Endometrial microvascular endothelial cells (primary cell): ENCODE results near the gene ZFAND2B. TPM values are rescaled to one million over a fixed set of nuclear protein-coding genes. Genes with fewer than 3 reads are reported as not detected.

Experiments
- in situ Hi-C: cut with HindIII; loops from 2 replicates; pipeline ENCODE4 v1.10.0; 2017; ENCODE audit warnings: low sequenced_read_pairs, low pct_unique_long_range_greater_than_20kb; ENCODE audit errors: inconsistent ontology term
- total RNA-seq: library from RNA; depleted of rRNA; stranded (reverse); fragments of >200 nt; gene quantifications from one replicate; pipeline ENCODE4 v1.2.3, GENCODE V29; 2015; ENCODE audit errors: inconsistent ontology term

ZFAND2B gene, protein sequence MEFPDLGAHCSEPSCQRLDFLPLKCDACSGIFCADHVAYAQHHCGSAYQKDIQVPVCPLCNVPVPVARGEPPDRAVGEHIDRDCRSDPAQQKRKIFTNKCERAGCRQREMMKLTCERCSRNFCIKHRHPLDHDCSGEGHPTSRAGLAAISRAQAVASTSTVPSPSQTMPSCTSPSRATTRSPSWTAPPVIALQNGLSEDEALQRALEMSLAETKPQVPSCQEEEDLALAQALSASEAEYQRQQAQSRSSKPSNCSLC
- total RNA-seq = 24.1 TPM

DNA sequence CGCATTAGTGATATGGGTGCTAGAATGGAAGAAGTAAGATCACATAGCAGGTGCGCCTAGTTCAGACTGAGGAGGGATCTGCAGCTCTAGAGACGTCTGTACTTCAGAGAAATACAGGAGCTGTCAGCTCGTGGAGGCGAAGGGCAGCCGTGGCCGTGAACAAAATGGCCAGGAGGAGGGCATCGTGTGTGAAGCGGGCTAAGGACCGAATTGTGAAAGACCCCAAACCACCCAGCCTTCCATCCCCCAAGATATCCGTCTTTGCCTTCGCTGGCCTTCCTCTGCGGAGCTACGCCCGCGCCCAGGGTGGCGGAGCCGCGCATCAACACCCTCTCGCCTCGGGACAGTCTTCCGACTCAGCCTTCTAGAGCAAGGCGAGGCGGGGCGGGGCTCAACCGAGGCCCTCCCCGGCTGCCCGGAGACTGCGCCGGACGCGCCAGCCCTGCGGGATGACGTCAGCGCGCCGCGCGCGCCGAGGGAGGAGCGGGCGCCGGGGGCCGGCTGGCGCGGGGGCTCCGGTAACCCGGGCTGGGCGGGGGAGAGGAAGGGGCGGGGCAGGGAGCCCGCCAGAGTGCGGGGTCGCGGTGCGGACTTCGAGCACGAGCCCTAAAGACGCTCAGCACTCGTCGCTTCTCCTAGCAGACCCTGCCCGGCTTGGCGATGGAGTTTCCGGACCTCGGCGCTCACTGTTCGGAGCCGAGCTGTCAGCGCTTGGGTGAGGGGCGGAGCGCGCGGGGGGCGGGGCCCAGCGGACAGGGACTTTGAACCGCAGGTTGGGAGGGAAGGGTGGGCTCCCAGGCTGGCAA lies at the start of gene ZFAND2B:
Gene ZFAND2B (plus strand): TSS at position 455 of the 806 bp plus-strand sequence. CDS start 206 bp downstream, at position 661.
- in situ Hi-C loops = no loop called here

DNA sequence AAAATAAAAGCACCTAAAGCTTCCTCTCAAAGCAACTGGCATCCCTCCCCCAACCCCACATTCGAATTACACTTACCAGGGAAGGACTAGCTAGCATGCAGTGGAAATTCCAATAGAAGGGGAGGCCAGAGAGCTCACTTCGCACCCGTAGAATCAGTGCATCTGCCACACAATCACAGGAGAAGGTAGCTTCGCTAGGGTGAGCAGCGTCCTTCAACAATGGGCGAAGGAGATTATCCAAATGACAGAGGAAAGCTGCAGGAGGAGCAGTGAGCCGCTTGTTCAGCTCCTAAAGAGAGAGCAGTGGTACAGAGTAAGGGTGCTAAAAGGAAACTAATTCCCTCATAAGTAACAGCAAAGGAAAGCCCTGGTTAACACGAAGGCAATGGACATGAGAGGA lies 49.2 kb upstream of the ZFAND2B start:
- in situ Hi-C loops = no loop called here

DNA sequence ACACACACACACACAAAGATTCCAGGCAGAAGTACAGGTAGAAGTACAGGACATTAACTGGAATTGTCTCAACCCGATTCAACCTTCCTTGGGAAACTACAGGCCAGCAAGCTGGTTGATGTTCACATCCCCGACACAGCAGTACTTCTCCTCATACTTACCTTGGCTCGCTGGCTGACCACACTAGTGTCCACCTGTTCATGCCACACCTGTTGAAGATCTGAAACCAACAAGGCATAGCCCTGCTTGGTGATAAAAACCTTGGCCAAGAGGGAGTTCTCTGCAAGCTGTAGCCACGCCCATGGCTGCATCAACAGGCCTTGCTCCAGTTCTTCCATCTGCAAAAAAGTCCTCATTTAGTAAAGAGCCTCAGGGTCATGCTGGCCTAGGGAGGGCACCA lies 48.6 kb upstream of the ZFAND2B start:
- in situ Hi-C loops = no loop called here

DNA sequence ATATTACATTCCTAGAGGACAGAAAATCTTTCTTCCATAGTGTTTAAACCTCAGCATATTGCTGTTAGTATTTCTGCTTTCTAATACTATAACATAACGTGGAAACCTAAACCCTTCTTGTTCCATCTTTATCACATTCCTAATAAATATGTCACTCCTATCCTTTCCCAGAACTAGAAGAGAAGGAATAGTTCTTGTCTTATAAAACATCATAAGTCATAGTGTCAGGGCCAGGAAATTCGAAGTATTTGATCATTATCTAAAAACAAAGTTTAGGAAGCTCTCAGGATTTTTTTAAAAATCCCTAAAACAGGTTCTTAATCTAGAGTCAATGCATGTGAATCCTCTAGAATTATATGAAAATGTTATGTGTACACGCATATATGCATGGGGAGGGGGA lies 48.0 kb upstream of the ZFAND2B start:
- in situ Hi-C loops = no loop called here

DNA sequence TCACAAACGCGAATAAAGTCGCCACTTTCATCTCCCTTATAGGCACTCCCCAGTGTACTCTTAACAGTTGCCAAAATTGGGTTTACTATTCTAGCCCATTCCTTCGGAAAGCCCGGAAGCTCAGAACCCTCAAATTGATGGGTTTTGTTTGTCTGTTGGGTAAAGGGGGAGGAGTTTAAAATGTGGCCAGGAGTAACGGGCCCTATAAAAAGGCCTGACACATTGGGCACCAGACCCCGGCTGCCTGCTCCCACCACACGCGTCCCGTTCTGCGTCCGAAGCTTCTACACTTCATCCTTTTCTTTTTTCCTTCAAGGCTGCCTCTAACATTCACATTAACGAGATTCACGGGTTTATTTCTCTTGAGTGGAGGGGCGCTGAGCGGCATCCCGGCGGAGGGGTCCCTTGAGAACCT lies 46.8 kb upstream of the ZFAND2B start:
- in situ Hi-C loops = no loop called here

DNA sequence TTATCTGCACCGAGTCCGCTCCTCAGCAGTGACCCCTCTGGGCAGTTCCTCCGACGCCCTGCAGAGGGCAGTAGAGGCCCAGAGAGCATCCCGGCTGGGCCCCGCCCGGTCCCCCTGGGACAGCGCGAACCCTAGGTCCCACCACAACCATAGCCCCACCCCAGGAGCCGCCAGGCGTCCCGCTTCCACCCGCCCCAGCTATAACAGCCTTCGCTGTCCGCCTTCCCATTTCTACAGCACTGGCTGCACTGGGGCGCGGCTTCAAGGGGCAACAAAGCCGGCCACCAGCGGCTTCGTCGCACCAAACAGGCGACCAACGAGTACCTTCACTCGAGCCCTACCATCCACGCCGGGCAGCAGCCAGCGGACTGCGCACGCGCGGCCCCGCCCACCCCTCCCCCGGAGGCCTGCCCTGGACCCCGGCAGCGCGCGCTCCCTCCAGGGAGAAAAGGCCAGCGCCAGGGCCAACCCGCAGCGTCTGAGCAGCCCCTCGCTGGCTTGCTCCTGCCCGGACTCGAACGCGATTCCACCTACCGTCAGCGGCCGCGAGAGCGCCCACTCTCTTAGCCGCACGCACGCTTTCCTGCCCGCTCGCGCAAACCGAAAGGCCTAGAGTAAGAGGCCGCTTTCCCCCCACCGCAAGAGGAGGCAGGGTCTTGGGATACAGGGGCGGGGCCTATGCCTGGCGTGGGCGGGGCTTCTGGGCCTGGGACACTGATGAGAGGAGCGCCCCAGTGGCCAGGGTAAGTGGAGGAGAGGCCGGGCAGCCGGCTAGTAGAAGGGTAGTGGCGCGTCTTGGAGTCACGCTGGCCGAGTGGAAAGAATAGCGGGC lies 46.2 kb upstream of the ZFAND2B start, which contains the start of gene NHEJ1:
Gene NHEJ1 (minus strand): TSS at position 630 of the 832 bp plus-strand sequence. CDS start 2,453 bp downstream, outside the sequence.
- in situ Hi-C loops = no loop called here

DNA sequence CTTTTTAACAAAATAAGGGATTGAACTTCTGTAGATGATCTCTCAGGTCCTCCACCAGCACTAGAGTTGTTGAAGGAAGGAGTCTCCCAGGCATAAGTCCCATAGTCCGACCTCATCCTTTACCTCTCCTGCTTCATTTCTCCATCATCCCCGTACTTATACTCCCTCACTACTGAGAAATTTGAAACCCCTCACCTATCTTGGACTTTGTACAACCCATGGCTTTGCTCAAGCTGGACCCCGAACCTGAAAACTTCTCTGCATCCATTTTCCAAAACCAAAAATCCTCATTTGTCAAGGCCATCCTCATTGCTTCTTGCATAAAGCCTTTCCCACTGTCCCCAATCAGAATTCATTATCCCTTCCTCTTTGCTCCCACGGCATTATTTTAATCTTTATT lies 45.5 kb upstream of the ZFAND2B start:
- in situ Hi-C loops = no loop called here

DNA sequence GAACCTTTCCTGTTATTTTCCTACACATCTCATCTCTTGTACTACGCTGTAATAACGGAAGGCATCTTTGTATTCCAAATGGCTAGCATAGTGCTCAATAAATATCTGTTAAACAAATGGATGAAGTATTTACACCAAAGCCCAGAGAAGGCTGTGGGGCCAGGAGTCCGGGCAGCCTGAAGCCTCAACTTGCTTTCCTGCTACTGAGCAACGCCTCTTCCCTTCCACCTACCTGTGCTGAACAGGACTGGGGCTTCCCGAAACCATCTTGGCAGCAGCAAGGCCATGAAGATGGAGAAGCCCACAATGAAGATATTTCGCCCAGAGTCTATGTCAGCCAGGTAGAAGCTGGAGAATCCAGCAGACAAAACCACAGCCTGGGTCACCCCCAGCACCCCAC lies 43.4 kb upstream of the ZFAND2B start:
- in situ Hi-C loops = no loop called here

DNA sequence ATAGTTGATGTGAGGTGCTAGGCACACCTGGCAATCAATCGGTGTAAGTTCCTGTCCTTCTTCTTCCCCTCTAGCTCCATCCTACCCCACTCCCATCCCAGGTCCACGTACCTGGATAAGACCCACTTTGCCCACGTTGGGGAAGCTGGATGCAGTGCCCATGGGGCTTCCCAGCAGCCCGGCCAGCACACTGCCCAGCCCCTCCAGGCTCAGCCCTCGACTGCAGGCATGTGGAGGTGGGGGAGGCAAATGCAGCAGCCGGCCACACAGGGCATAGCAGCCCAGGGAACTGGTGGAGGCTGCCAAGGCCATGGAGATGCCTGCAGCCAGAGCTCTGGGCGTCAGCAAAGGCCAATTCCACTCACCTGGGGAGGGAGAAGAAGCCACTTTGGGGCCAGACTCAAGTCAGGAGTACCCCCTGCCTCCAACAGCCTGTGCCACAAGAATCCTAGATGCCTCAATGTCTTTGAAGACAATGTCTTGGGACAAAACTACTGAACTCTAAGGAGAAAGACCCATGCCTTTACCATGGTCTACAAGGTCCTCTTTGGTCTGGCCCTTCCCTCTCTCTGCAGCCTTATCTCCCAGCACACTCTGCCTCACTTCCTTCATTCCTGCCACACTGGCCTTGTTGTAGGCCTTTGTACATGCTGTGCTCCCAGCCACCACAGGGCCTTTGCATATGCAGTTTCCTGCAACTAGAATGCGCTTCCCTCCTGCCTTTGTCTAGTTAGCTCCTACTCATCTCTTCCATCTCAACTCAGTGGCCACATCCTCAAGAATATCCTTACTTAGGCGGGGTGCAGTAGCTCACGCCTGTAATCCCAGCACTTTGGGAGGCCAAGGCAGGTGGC lies 41.3 kb upstream of the ZFAND2B start:
- in situ Hi-C loops = no loop called here

DNA sequence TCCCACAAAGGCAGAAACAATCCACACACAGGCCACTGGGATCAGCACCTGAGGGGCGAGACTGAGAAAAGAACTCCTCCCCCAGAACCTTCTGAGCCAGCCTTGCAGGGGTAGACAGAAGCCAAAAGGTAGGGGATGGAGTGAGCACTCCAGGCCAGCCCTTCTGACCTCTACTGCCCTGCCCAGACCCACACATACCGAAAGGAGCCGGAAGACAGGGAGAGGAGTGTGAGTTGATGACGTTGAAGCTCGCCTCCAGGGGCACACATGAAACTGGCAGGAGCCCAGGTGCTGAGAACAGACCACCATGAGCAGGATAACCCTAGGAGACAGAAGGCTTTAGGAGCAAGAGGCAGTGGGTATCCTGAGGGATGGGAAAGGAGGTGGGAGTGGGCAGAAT lies 38.6 kb upstream of the ZFAND2B start:
- in situ Hi-C loops = no loop called here

DNA sequence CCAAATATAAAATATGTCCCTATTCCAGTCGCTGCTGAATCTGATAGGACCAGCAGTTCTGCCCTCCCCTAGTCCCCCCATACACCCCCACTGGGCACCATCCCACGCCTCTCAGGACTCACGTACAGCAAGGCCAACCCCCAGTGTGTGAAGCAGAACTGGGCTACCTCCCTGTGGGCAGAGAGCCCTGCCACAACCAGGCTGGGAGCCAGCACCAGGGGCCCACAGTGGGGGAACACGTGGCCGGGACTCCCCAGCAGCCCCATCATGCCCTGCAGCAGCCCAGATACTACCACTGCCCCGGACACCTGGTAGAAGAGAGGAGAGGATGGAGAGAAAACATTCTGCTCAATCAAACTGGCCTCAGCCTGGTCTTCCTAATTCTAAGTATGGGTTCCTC lies 38.1 kb upstream of the ZFAND2B start:
- in situ Hi-C loops = no loop called here

DNA sequence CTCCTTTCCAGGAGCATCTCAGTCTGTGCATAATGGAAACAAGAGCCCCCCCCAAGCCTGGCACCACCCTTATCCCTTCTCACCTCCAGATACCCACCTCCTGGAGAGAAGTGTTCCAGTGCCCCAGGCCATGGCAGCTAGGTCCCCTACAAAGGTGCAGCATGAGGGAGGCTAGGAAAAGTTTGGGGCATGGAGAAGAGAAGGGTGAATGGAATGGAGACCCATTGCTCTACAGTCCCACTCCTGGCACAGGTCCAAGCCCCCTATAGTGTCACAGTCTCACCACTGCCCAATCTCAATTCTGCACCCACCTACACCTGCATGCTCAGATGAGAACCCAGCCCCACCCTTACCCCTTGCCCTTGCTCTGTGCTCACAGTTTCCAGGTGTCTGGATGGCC lies 37.6 kb upstream of the ZFAND2B start:
- in situ Hi-C loops = no loop called here

DNA sequence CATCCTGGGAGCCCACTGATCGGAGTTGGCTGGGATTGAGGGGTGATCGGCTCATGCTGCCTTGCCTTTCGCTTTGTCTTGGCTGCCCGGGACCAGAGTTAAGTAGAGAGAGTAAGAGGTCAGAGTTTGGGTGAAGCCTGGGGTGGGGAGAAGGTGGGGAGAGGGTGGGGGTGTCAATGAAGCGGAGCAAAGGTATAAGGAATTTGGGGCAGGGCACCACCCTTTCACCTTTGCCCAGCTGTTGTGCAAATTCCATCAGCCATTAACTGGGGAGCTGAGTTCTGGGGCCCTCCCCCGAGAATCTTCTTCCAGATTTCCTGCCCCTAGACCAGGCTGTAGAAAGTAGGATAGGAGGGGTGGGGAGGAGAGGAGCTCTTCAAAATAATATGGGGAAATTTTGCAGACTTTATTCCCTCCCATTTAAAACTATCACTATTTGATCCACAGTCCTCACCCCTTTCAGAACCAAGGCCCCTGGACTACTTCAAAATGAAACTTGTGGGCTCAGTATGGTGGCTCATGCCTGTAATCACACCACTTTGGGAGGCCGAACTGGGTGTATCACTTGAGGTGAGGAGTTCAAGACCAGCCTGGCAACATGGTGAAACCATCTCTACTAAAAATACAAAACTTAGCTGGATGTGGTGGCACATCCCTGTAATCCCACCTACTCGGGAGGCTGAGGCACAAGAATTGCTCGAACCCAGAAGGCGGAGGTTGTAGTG lies 36.5 kb upstream of the ZFAND2B start, which contains the start of gene SLC23A3:
Gene SLC23A3 (minus strand): TSS at position 100 of the 725 bp plus-strand sequence. CDS start 45 bp downstream, at position 55.
- in situ Hi-C loops = no loop called here

DNA sequence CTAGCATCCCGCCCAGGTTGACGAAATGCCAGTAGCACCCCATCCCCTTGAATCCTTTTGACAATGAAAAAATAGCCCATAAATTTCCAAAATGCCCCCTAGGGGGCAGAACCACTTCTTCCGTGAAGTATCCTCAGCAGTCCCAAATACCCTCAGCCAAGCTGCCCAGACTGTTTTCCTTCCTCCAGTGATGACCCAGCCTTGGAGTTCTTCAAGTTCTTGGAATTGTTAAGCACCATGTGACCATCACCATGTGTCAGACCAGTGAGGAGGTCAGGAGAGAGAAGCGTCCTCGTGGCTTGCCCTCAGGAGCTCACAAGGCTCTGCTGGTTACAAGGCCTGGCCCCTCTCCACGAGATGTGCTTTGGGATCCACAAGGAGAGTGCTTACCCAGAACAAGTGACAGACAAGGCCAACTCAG lies 35.3 kb upstream of the ZFAND2B start:
- in situ Hi-C loops = no loop called here

DNA sequence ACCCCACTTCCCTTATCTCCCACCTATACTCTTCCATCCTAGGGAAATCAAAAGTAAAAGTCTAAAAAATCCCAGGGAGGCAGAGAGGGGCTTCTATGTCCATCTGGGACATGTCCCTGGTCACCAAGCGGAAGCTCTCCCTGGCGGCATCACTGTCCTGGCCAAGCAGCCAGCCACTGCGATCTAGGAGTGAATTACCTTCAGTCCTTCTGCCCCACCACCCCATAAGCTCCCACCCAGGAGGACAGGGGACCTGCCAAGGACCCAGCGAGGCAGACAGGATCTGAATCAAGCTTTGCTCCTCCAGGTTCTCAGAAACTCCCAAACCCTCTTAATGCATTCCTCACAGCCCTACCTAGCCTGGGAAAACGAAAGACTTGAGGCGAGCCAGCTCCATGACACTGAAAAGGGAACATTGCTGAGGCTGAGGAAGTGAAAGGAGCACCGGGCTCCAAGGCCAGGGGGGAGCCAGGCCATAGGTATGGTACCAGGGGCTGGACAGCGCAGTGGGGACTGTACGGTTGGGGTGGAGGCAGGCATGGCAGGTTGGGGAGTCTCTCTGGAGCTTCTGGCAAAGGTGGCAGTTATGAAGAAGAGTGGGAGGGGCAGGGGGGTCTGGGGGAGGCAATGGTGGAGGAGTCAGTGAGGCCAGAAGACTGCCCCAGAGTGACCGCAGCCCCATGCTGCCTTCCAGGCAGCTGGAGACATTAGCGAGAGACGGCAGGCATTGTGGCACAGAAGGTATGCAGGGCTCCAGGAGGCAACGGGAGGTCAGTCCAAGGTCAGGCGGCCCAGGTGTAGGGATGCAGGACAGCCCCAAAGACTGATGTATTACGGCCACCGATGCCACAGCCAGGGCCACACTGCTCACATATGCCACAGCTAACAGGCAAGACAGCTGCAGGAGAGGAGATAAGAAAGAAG lies 34.1 kb upstream of the ZFAND2B start:
- in situ Hi-C loops = no loop called here

DNA sequence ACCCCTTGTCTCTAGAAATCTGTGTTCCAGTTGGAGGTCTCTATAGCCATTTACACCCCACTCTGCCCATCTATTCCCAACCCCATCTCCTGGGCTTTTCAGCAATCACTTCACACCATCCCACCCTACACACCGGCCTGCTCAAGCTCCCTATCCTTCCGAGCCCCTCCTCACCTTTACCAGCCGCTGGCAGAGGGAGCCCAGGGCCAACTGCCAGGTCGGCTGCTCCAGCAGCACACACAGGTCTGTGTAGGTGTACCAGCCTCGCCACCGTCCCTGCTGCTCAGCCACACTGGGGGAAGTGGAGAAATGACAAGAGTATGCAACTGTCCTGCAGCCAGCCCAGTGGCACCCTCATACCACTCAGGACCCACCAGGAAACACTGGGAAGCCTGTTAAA lies 33.4 kb upstream of the ZFAND2B start:
- in situ Hi-C loops = no loop called here

DNA sequence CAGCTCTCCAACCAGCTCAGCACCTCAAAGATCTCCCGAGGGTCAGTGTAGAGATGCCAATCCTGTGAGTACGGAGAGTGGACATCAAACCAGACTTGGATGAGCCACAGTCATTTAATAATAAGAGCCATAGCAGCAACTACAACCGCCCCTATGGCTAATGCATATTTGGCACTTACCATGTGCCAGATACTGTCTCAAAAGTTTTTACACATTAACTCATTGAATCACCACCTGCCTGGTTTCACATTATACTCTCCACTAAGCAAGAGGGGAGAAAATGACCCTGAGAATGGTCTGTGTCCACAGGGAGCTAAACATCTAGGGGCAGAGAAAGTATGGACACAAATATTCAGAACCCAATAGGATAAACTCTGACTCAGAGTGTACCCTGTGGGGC lies 32.4 kb upstream of the ZFAND2B start:
- in situ Hi-C loops = no loop called here
